ENCODE measurements around the gene IL1RAP.

DNA sequence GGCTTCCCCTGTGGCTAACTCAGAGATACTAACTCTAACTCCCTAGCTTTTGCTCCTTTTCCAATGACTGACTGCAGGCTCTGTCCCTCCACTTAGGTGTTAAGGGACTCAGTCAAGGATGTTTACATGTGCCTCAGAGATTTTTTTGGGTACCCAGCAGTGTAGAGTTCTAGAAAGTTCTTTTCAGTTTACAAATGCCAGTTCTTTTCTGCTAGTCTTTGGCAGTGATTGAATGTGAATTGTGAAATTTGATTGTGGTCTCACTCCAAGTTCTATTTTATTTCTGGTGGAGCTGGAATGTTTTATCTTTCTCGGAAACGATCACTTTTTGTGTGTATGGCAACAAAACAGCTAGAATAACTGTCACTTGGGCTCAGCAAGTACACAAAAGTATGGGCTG is 60.6 kb downstream of the IL1RAP start:
- TF ChIP-seq, protein P1, sequence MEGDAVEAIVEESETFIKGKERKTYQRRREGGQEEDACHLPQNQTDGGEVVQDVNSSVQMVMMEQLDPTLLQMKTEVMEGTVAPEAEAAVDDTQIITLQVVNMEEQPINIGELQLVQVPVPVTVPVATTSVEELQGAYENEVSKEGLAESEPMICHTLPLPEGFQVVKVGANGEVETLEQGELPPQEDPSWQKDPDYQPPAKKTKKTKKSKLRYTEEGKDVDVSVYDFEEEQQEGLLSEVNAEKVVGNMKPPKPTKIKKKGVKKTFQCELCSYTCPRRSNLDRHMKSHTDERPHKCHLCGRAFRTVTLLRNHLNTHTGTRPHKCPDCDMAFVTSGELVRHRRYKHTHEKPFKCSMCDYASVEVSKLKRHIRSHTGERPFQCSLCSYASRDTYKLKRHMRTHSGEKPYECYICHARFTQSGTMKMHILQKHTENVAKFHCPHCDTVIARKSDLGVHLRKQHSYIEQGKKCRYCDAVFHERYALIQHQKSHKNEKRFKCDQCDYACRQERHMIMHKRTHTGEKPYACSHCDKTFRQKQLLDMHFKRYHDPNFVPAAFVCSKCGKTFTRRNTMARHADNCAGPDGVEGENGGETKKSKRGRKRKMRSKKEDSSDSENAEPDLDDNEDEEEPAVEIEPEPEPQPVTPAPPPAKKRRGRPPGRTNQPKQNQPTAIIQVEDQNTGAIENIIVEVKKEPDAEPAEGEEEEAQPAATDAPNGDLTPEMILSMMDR (IDR thresholded peaks at IDR 0.05) = no peak
- TF ChIP-seq POLR2A (IDR thresholded peaks at IDR 0.05) = no peak
- no peak for TF ChIP-seq POLR2AphosphoS5 (IDR thresholded peaks at IDR 0.05)

All from prostate gland (tissue), 2 donors.